H1 (cell line): Measurements from ENCODE around the gene UMODL1. TPM values are rescaled to one million over a fixed set of nuclear protein-coding genes. Genes with fewer than 3 reads are reported as not detected.
A peak's percentile ranks its signal among the peaks of the same experiment; 100 is the strongest.

Experiments used
- CTCF ChIA-PET: fragments of 300-600 bp; sonication (Branson Sonifier 250); formaldehyde crosslinking; loops from one replicate; lab custom pipeline; 2021; ENCODE audit not compliant: partially characterized antibody; lab: Charles Lee
- POLR2A ChIA-PET: fragments of 300-600 bp; sonication (Branson Sonifier 250); formaldehyde crosslinking; loops from one replicate; lab custom pipeline; 2021; ENCODE audit warnings: inconsistent platforms; ENCODE audit not compliant: partially characterized antibody; lab: Charles Lee
- DNase-seq, 2 experiments: peaks; one replicate each; pipeline versions ENCODE4 v3.0.0 to v3.0.0-alpha.2; 2010 to 2022; ENCODE audit warnings: low spot score in 2 of 2, low read depth in 1 of 2, mixed read lengths in 1 of 2
- FAIRE-seq: peaks from 2 replicates; lab custom pipeline; 2011; peaks lifted over from hg19 to GRCh38; lab: Jason Lieb, UNC
- H2AFZ ChIP-seq: 2 replicates; pipeline ENCODE4 v1.8.1; 2012; ENCODE audit warnings: low read length, inconsistent platforms
- H2AK5ac ChIP-seq: 2 replicates; pipeline ENCODE4 v1.6.1; 2013; ENCODE audit warnings: low read depth, low read length
- H2BK120ac ChIP-seq: replicated peaks from 2 replicates; pipeline ENCODE3; 2013; ENCODE audit warnings: low read depth, low read length, inconsistent platforms
- H2BK12ac ChIP-seq: 2 replicates; pipeline ENCODE4 v1.6.1; 2013; ENCODE audit warnings: low read depth, low read length
- H2BK15ac ChIP-seq: 2 replicates; pipeline ENCODE4 v1.6.1; 2013; ENCODE audit warnings: low read length
- H2BK20ac ChIP-seq: 2 replicates; pipeline ENCODE4 v1.6.1; 2013; ENCODE audit warnings: low read length
- H2BK5ac ChIP-seq: 2 replicates; pipeline ENCODE4 v1.6.1; 2013; ENCODE audit warnings: low read depth, low read length
- H3K14ac ChIP-seq: 2 replicates; pipeline ENCODE4 v1.6.1; 2013; ENCODE audit warnings: inconsistent platforms; ENCODE audit not compliant: insufficient read length
- H3K18ac ChIP-seq: 2 replicates; pipeline ENCODE4 v1.6.1; 2013; ENCODE audit warnings: low read length; ENCODE audit errors: extremely low read depth
- H3K23ac ChIP-seq: 2 replicates; pipeline ENCODE4 v1.6.1; 2013; ENCODE audit warnings: inconsistent platforms; ENCODE audit not compliant: insufficient read length
- H3K23me2 ChIP-seq: 2 replicates; pipeline ENCODE4 v1.6.1; 2013; ENCODE audit warnings: low read depth, low read length
- H3K27ac ChIP-seq: 2 replicates; pipeline ENCODE4 v1.6.1; 2011; ENCODE audit warnings: low read depth, low read length, inconsistent platforms
- H3K27me3 ChIP-seq, 4 experiments: replicated peaks in 1 of 4; 1 replicate in 1 of 4; 2 replicates in 3 of 4; pipeline versions ENCODE4 v1.6.1 to v1.8.1; 2011 to 2013; ENCODE audit warnings: low read length in 3 of 4, mild to moderate bottlenecking in 3 of 4, inconsistent platforms in 2 of 4, mixed read lengths in 2 of 4, moderate library complexity in 1 of 4; ENCODE audit not compliant: control insufficient read depth in 3 of 4, insufficient read depth in 3 of 4; ENCODE audit errors: extremely low read depth in 1 of 4
- H3K36me3 ChIP-seq, 4 experiments: 2 replicates each; pipeline versions ENCODE4 v1.6.1 to v1.8.1; 2011 to 2013; ENCODE audit warnings: mild to moderate bottlenecking in 4 of 4, low read length in 3 of 4, moderate library complexity in 2 of 4, control low read depth in 1 of 4, inconsistent platforms in 1 of 4; ENCODE audit not compliant: insufficient read depth in 4 of 4, control insufficient read depth in 2 of 4
- H3K4ac ChIP-seq: replicated peaks from 2 replicates; pipeline ENCODE3; 2013; ENCODE audit warnings: low read length, low read depth, mixed read lengths, inconsistent platforms; ENCODE audit not compliant: insufficient read length
- H3K4me1 ChIP-seq, 4 experiments: replicated peaks in 1 of 4; 1 replicate in 1 of 4; 2 replicates in 3 of 4; pipeline versions ENCODE4 v1.6.1 to v1.8.1; 2011 to 2013; ENCODE audit warnings: low read length in 3 of 4, inconsistent platforms in 2 of 4, mixed read lengths in 1 of 4; ENCODE audit not compliant: insufficient read depth in 4 of 4, control insufficient read depth in 3 of 4
- H3K4me2 ChIP-seq, 2 experiments: 2 replicates each; pipeline versions ENCODE4 v1.6.1 to v1.8.1; 2011 to 2013; ENCODE audit warnings: low read depth in 2 of 2, low read length in 2 of 2, control low read depth in 1 of 2, inconsistent platforms in 1 of 2, mild to moderate bottlenecking in 1 of 2; ENCODE audit not compliant: insufficient read depth in 1 of 2
- H3K4me3 ChIP-seq, 4 experiments: fragments of 200-600, 300-600 bp in 1 of 4; sonication (generic), shearing (Covaris generic), sonication (Bioruptor Twin) in 1 of 4; 2 replicates each; pipeline versions ENCODE4 v1.5.1 to v1.8.1; 2011 to 2016; ENCODE audit warnings: low read length in 4 of 4, low read depth in 3 of 4, control low read depth in 2 of 4, inconsistent platforms in 2 of 4, mild to moderate bottlenecking in 2 of 4, mixed read lengths in 1 of 4, moderate library complexity in 1 of 4; ENCODE audit not compliant: insufficient read depth in 2 of 4; ENCODE audit errors: extremely low read depth in 1 of 4
- H3K56ac ChIP-seq: replicated peaks from 2 replicates; pipeline ENCODE3; 2013; ENCODE audit warnings: low read depth, mild to moderate bottlenecking, mixed read lengths, low read length, inconsistent platforms; ENCODE audit not compliant: insufficient read length
- H3K79me1 ChIP-seq: 2 replicates; pipeline ENCODE4 v1.6.1; 2013; ENCODE audit warnings: low read depth, low read length, control low read depth
- H3K79me2 ChIP-seq, 2 experiments: 2 replicates each; pipeline versions ENCODE4 v1.6.1 to v1.8.1; 2012 to 2013; ENCODE audit warnings: low read length in 2 of 2, mild to moderate bottlenecking in 2 of 2, inconsistent platforms in 1 of 2; ENCODE audit not compliant: insufficient read depth in 2 of 2, control insufficient read depth in 1 of 2
- H3K9ac ChIP-seq, 4 experiments: replicated peaks in 1 of 4; 1 replicate in 1 of 4; 2 replicates in 3 of 4; pipeline versions ENCODE4 v1.6.1 to v1.8.1; 2011 to 2013; ENCODE audit warnings: low read depth in 3 of 4, low read length in 3 of 4, control low read depth in 2 of 4, mild to moderate bottlenecking in 2 of 4, moderate library complexity in 2 of 4, inconsistent platforms in 1 of 4; ENCODE audit errors: extremely low read depth in 1 of 4
- H3K9me3 ChIP-seq, 2 experiments: 2 replicates each; pipeline versions ENCODE4 v1.6.1 to v1.8.1; 2012 to 2013; ENCODE audit warnings: mild to moderate bottlenecking in 2 of 2, moderate library complexity in 2 of 2, control low read depth in 1 of 2, inconsistent platforms in 1 of 2, low read depth in 1 of 2, low read length in 1 of 2, mixed read lengths in 1 of 2; ENCODE audit not compliant: insufficient read depth in 2 of 2
- H4K20me1 ChIP-seq, 2 experiments: replicated peaks in 1 of 2; 2 replicates each; pipeline versions ENCODE3 to v1.8.1; 2011 to 2013; ENCODE audit warnings: inconsistent platforms in 2 of 2, low read length in 2 of 2, mild to moderate bottlenecking in 1 of 2; ENCODE audit not compliant: insufficient read depth in 2 of 2, control insufficient read depth in 1 of 2
- H4K5ac ChIP-seq: 2 replicates; pipeline ENCODE4 v1.6.1; 2013; ENCODE audit warnings: low read length, low read depth, mixed read lengths, inconsistent platforms; ENCODE audit not compliant: insufficient read length
- H4K8ac ChIP-seq: 2 replicates; pipeline ENCODE4 v1.8.0; 2013; ENCODE audit warnings: mild to moderate bottlenecking, moderate library complexity, low read length, inconsistent platforms; ENCODE audit not compliant: insufficient read depth; ENCODE audit errors: extremely low read depth
- H4K91ac ChIP-seq: replicated peaks from 2 replicates; pipeline ENCODE3; 2013; ENCODE audit warnings: low read length, mixed read lengths, inconsistent platforms; ENCODE audit not compliant: insufficient read length
- BRCA1 ChIP-seq: IDR thresholded peaks from 2 replicates; pipeline ENCODE4 v1.6.1; 2012; ENCODE audit warnings: low read depth, low read length, improper control_type of control experiment
- CREB1 ChIP-seq: IDR thresholded peaks from 2 replicates; pipeline ENCODE4 v1.6.1; 2012; ENCODE audit warnings: inconsistent platforms
- KDM4A ChIP-seq: IDR thresholded peaks from one replicate; pipeline ENCODE4 v1.7.1; 2012; ENCODE audit warnings: low read depth, mild to moderate bottlenecking, moderate library complexity, low read length, inconsistent platforms; ENCODE audit not compliant: severe bottlenecking
- ZNF274 ChIP-seq: IDR thresholded peaks from 2 replicates; pipeline ENCODE4 v1.7.0; 2012; ENCODE audit warnings: low read length, borderline replicate concordance; ENCODE audit errors: extremely low read depth
- WGBS, 2 experiments: shearing (Covaris generic) in 1 of 2; methylation state at CpG; one replicate each; pipeline versions ENCODE4 v1.1.6 to v1.1.7; 2013 to 2015; ENCODE audit warnings: low lambda C conversion rate in 2 of 2, mixed read lengths in 2 of 2, inconsistent platforms in 1 of 2, low coverage in 1 of 2, missing lambda C conversion rate in 1 of 2; ENCODE audit not compliant: insufficient replicate concordance in 2 of 2, insufficient coverage in 1 of 2, insufficient read length in 1 of 2; ENCODE audit errors: extremely low coverage in 1 of 2, missing lambda C conversion rate in 1 of 2; 5-methylcytosine and 5-hydroxymethylcytosine counted together
- polyA plus RNA-seq, 7 experiments: library from polyadenylated mRNA; depleted of rRNA in 3 of 7; stranded (reverse) in 5 of 7; unstranded in 2 of 7; fragments of >200 nt in 5 of 7; fragments of 200-250 nt in 2 of 7; gene quantifications; 1 replicate in 5 of 7; 2 replicates in 1 of 7; 4 replicates in 1 of 7; pipeline versions ENCODE4 v1.2.1 to v1.2.3, GENCODE V29; 2011 to 2013; ENCODE audit warnings: missing spikeins in 2 of 7, mixed read lengths in 2 of 7
- total RNA-seq: library from RNA; stranded (reverse); fragmentation: NEBNext Ultra II Directional; extraction: Animal tissue kit (Norgen Biotek cat#: 25700); gene quantifications from 2 replicates; pipeline ENCODE4 v1.2.1, GENCODE V29; 2021

UMODL1 gene
- total and polyA plus RNA-seq, 2 of the 8 experiments (the other 6 are each of a cell fraction or from before 2014, with no cell fraction given), result not detected

DNA sequence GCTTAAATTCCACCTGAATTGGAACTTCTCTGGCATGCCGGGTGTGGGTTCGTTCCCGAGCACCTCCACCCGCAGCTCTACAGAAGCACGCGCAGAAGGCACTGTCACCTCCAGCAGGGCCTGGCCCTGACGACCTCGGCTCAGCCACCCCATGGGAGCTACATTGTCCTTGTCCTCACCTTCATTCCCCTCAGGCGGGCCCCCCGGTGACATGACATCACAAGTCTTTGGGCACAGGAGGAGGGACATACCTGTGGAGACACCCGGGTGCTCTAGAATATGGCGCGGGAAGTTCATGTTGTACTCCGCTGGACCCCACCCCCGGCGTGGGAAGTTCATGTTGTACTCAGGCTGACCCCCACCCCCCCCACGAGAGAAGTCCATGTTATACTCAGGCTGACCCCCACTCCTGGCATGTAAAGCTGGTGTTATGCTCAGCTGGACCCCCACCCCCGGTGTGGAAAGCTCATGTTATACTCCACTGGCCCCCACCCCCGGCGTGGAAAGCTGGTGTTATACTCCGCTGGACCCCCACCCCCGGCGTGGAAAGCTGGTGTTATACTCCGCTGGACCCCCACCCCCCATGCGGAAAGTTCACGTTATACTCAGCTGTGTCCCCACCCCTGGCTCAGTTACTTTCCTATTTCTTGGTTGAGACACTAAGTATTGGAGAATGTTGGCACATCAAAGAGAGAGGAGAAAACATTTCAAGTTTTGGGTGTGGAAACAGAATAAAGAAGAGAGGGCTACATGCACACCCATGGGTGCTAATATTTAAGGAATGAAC lies 37.6 kb downstream of the UMODL1 start:
- Histone ChIP-seq H3K27ac (no peak overlapping the region), H3K18ac (no peak overlapping the region), H3K14ac (no peak overlapping the region), H3K56ac (no peak overlapping the region), H3K79me1 (no peaks in the 10 kb centered on the region), H4K20me1 (no peaks in the 10 kb centered on the region), H4K8ac (no peak overlapping the region), H2AK5ac (no peak overlapping the region), H2BK120ac (no peak overlapping the region), H3K27me3 (no peaks in the 10 kb centered on the region), H3K4me1 (peaks cover 0 to 6% (median 1%) of the 10 kb centered on the region in 4 experiments; a peak in 2 of 7 replicates), H3K79me2 (no peaks in the 10 kb centered on the region), H3K9me3 (no peaks in the 10 kb centered on the region), H2BK5ac (no peak overlapping the region), H2BK20ac (no peak overlapping the region), H3K23me2 (no peaks in the 10 kb centered on the region), H4K5ac (no peak overlapping the region), H2BK12ac (no peak overlapping the region), H4K91ac (no peak overlapping the region), H3K9ac (no peak overlapping the region), H3K4me3 (no peak overlapping the region), H3K4ac (no peak overlapping the region), H2BK15ac (no peak overlapping the region), H3K23ac (no peak overlapping the region), H2AFZ (0 out of 2 replicates have a peak overlapping the region, but pooled peaks have one; percentile 3), H3K4me2 (no peak overlapping the region), H3K36me3 (no peaks in the 10 kb centered on the region)
- ChIA-PET POLR2A (no interaction called here), CTCF (interaction anchor here (0.6 to 7.6 kb wide), 37 partner anchors 8 to 1203 kb away, joined by 3 to 80 read pairs (median 4); no protein-coding TSS in a partner anchor)
- FAIRE-seq (no peak), DNase-seq (no peak)
- 92% methylated on average over 20 of the region's 26 CpGs; no CpG with 5 or more reads in 1 of the 2 experiments for whole genome bisulfite sequencing, 2 experiments
- TF ChIP-seq CREB1 (no peak), ZNF274 (no peak), BRCA1 (no peak), KDM4A (no peak)
